CD4-positive, alpha-beta T cell treated with Interleukin-12 subunit alpha and Interleukin-12 subunit beta, for 1 hour (primary cell): ENCODE measurements around the gene SHOX.
"Not testable (repeated sequence)": the region's sequence is repeated elsewhere in the genome, so short reads cannot be mapped to it uniquely, and the experiment has no call there.

Experiments
- DNase-seq: peaks from one replicate; pipeline ENCODE4 v3.0.0-alpha.2; 2020

SHOX gene

DNA sequence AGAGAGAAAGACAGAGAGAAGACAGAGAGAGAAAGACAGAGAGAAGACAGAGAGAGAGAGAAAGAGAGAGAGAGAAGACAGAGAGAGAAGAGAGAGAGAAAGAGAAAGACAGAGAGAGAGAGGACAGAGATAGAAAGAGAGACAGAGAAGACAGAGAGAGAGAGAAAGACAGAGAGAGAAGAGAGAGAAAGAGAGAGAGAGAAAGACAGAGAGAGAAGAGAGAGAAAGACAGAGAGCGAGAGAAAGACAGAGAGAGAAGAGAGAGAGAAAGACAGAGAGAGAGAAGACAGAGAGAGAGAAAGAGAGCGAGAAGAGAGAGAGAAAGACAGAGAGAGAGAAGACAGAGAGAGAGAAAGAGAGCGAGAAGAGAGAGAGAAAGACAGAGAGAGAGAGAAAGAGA lies 7.8 kb upstream of the SHOX start:
- DNase-seq = not testable (repeated sequence)

DNA sequence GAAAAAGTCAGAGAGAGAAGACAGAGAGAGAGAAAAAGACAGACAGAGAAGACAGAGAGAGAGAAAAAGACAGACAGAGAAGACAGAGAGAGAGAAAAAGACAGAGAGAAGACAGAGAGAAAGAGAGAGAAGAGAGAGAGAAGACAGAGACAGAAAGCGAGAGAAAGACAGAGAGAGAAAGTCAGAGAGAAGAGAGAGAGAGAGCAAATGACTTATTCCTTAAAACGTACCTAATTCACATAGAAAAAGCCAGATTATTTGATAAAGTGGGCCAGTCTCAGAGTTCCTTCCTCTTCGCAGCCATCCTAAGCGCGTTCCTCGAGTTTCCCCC lies 7.4 kb upstream of the SHOX start:
- no peak for DNase-seq

DNA sequence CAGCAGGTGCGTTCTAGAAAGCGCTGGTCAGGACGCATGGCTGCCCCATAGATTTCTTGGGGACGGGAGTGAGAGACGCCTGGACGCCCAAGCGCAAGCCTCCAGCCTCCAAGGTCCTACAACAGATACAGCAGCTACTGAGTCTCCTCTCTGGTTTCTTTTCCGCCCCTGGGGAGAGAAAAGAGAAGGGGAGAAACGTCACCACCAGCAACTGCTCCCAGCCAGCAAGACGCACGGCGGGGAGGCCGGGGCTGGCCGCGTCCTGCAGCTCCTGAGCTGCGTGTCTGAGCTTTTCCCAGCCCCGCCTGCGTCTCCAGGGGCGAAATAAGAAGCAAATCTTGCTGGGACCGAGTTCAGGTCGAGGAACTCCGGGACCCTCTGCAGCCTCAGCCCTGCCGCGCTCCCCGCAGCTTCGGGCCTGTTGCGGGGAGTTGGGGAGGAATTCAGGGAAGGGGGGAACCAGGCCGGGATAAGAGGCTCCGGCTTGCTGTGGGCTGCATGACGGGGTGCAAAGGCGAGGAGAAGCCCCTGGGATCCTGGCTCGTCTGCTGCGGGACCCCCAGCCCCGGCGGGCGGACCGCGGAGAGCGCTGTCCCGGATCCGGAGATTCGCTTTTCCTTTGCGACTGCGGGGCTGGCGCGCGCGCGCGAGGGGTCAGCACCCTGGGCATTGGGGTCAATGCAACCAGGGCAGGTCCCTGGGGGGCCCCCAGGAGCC lies 6.8 kb upstream of the SHOX start:
- DNase-seq = no peak

DNA sequence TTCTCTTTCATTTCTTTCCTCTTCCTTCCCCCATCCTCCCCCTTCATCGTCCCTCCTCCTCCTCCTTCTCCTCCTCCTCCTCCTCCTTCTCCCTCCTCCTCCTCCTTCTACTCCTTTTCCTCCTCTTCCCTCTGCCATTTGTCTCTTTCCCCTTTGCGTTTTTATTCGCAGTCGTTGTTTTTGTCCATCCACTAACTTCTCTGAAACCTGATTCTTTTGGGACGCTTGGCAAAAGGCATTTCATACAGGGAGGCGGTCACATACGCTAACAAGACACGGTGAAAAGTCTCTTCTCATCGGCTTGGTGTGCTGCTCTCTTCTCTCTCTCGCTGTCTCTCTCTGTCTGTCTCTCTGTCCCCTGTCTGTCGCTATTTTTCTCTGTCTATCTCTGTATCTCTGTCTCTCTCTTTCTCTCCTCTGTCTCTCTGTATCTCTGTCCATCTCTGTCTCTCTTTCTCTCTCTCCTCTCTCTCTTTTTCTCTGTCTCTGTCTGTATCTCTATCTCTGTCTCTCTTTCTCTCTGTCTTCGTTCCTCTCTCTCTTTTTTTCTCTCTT lies 5.4 kb upstream of the SHOX start:
- no peak for DNase-seq

DNA sequence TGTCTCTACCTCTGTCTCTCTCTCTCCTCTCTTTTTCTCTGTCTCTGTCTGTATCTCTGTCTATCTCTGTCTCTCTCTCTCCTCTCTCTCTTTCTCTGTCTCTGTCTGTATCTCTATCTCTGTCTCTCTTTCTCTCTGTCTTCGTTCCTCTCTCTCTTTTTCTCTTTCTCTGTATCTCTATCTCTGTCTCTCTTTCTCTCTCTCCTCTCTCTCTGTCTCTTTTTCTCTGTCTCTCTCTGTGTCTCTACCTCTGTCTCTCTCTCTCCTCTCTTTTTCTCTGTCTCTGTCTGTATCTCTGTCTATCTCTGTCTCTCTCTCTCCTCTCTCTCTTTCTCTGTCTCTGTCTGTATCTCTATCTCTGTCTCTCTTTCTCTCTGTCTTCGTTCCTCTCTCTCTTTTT lies 4.5 kb upstream of the SHOX start:
- DNase-seq = not testable (repeated sequence)

DNA sequence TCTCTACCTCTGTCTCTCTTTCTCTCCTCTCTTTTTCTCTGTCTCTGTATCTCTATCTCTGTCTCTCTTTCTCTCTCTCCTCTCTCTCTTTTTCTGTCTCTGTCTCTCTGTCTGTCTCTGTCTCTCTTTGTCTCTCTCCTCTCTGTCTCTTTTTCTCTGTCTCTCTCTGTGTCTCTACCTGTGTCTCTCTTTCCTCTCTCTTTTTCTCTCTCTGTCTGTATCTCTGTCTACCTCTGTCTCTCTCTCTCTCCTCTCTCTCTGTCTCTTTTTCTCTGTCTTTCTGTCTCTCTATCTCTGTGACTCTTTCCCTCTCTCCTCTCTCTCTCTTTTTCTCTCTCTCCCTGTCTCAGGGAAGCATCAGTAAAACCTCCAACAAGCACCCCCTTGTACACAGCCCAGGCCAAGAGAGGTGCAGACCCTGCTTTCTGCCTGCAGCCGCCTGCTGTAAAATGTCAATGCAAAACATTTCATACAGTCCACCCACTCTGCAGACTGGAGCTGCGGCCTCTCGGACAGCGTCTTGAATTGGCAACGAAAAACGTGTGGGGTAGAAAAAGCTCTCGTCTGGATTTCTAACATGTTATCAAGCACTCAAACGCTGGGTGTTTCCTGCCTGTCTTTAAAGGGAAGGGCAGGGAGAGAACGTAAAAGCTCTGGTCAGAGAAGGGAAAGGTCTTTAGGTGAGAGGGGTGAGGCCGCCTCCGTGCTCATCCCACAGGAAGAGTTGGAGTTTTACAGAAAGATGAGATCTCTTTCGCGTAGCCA lies 3.7 kb upstream of the SHOX start:
- DNase-seq = no peak

DNA sequence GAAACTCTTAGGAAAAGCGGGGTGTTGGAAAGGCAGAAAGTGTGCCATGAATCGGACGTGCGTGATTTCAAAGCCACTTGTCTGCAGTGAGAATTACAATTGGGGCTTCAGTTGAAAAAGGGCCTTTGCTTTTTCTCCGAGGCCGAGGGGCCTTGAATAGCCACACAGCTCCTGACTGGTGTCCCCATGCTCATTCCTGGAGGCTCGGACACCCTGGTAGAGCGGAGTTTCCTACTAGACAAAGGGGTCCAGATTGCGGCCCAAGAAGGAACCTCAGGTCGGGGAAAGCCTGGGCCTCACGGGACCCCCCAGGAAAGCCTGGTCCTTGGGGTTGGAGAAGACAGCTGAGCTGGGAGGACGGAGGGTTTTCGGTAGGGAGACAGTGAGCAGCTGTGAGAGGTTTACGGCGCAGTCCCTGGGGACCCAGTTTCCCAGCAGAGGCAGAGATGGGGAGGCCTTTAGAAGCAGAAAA lies 3.0 kb upstream of the SHOX start:
- no peak for DNase-seq

DNA sequence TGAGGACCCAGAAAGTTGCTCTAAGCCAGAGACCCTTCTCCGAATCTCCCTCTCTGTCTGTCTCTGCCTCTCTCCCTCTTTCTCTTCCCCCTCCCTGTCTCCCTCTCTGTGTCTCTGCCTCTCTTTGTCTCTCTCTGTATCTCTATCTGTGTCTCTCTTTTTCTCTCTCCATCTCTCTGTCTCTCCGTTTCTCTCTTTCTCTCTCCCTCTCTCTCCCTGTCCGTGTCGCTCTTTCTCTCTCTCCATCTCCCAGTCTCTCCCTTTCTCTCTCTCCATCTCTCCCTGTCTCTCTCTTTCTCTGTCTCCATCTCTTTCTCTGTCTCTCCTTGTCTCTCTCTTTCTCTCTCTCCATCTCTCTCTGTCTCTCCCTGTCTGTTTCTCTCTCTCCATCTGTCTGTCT lies 2.6 kb upstream of the SHOX start:
- DNase-seq = no peak

DNA sequence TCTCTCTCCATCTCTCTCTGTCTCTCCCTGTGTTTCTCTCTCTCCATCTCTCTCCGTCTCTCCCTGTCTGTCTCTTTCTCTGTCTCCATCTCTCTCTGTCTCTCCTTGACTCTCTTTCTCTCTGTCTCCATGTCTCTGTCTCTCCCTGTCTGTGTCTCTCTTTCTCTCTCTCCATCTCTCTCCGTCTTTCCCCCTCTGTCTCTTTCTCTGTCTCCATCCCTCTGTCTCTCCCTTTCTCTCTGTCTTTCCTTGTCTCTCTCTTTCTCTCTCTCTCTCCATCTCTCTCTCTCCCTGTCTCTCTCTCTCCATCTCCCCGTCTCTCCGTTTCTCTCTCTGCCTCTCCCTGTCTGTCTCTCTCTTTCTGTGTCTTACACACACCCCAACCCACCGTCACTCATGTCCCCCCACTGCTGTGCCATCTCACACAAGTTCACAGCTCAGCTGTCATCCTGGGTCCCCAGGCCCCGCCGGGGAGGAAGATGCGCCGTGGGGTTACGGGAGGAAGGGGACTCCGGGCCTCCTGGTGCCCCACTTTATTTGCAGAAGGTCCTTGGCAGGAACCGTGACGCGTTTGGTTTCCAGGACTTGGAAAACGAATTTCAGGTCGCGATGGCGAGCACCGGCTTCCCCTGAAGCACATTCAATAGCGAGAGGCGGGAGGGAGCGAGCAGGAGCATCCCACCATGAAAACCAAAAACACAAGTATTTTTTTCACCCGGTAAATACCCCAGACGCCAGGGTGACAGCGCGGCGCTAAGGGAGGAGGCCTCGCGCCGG lies 1.2 kb upstream of the SHOX start:
- no peak for DNase-seq

DNA sequence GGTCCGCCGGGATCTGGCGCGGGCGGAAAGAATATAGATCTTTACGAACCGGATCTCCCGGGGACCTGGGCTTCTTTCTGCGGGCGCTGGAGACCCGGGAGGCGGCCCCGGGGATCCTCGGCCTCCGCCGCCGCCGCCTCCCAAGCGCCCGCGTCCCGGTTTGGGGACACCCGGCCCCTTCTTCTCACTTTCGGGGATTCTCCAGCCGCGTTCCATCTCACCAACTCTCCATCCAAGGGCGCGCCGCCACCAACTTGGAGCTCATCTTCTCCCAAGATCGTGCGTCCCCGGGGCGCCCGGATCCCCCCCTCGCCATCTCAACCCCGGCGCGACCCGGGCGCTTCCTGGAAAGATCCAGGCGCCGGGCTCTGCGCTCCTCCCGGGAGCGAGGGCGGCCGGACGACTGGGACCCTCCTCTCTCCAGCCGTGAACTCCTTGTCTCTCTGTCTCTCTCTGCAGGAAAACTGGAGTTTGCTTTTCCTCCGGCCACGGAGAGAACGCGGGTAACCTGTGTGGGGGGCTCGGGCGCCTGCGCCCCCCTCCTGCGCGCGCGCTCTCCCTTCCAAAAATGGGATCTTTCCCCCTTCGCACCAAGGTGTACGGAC lies 482 bp upstream of the SHOX start:
- DNase-seq = no peak

DNA sequence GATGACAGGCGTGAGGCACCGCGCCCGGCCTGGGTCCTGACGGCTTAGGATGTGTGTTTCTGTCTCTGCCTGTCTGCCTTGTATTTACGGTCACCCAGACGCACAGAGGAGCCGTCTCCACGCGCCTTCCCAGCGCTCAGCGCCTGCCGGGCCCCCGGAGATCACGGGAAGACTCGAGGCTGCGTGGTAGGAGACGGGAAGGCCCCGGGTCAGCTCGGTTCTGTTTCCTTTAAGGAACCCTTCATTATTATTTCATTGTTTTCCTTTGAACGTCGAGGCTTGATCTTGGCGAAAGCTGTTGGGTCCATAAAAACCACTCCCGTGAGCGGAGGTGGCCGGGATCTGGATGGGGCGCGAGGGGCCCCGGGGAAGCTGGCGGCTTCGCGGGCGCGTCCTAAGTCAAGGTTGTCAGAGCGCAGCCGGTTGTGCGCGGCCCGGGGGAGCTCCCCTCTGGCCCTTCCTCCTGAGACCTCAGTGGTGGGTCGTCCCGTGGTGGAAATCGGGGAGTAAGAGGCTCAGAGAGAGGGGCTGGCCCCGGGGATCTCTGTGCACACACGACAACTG lies 1.3 kb downstream of the SHOX start:
- DNase-seq = no peak

DNA sequence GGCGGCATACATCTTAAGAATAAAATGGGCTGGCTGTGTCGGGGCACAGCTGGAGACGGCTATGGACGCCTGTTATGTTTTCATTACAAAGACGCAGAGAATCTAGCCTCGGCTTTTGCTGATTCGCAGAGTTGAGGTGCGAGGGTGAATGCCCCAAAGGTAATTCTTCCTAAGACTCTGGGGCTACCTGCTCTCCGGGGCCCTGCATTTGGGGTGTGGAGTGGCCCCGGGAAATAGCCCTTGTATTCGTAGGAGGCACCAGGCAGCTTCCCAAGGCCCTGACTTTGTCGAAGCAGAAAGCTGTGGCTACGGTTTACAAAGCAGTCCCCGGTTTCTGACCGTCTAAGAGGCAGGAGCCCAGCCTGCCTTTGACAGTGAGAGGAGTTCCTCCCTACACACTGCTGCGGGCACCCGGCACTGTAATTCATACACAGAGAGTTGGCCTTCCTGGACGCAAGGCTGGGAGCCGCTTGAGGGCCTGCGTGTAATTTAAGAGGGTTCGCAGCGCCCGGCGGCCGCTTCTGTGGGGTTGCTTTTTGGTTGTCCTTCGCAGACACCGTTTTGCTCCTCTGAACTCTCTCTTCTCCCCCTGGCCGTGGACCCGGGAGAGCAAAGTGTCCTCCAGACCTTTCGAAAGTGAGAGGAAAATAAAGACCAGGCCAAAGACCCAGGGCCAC lies 1.9 kb downstream of the SHOX start:
- no peak for DNase-seq

DNA sequence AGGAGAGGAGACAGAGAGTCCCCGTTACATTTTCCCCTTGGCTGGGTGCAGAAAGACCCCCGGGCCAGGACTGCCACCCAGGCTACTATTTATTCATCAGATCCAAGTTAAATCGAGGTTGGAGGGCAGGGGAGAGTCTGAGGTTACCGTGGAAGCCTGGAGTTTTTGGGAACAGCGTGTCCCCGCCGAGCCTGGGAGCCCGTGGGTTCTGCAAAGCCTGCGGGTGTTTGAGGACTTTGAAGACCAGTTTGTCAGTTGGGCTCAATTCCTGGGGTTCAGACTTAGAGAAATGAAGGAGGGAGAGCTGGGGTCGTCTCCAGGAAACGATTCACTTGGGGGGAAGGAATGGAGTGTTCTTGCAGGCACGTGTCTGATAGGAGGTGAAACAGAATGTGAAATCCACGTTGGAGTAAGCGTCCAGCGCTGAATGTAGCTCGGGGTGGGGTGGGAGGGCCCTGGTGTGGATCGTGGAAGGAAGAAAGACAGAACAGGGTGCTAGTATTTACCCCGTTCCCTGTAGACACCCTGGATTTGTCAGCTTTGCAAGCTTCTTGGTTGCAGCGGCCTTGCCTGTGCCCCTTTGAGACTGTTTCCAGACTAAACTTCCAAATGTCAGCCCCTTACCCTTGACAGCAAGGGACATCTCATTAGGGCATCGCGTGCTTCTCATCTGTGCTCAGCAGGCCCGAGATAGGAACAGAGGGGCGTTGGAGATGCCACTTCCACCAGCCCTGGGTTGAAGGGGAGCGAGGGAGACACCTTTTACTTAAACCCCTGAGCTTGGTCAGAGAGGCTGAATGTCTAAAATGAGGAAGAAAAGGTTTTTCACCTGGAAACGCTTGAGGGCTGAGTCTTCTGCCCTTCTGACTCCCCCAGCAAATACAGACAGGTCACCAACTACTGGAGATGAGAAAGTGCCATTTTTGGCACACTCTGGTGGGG lies 2.7 kb downstream of the SHOX start:
- DNase-seq = no peak

DNA sequence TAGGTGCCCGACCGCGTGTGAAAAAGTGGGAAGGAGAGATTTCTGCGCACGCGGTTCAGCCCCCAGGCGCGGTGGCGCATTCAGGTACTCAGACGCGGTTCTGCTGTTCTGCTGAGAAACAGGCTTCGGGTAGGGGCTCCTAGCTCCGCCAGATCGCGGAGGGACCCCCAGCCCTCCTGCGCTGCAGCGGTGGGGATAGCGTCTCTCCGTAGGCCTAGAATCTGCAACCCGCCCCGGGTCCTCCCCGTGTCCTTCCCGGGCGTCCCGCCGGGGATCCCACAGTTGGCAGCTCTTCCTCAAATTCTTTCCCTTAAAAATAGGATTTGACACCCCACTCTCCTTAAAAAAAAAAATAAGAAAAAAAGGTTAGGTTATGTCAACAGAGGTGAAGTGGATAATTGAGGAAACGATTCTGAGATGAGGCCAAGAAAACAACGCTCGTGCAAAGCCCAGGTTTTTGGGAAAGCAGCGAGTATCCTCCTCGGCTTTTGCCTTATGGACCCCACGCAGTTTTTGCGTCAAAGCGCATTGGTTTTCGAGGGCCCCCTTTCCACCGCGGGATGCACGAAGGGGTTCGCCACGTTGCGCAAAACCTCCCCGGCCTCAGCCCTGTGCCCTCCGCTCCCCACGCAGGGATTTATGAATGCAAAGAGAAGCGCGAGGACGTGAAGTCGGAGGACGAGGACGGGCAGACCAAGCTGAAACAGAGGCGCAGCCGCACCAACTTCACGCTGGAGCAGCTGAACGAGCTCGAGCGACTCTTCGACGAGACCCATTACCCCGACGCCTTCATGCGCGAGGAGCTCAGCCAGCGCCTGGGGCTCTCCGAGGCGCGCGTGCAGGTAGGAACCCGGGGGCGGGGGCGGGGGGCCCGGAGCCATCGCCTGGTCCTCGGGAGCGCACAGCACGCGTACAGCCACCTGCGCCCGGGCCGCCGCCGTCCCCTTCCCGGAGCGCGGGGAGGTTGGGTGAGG lies 3.7 kb downstream of the SHOX start:
- no peak for DNase-seq

DNA sequence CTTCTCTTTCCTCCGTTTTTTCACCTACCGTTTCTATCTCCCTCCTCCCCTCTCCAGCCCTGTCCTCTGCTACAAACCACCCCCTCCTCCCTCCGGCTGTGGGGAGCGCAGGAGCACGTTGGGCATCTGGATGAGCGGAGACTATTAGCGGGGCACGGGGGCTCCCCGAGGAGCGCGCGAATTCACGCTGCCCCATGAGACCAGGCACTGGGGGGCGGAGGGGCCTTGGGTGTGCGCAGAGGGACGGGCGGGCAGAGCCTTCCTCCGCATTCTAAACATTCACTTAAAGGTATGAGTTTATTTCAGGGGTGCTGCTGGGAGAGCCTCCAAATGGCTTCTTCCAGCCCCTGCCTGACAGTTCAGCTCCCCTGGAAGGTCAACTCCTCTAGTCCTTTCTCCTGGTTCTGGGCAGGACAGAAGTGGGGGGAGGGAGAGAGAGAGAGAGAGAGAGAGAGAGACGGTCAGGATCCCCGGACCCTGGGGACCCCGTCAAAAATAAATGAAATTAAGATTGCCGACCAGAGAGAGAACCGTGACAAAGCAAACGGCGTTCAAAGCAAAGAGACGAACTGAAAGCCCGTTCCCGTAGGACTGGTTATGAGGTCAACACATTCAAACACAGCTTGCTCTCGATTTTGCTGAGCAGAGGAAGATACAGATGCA lies 5.0 kb downstream of the SHOX start:
- no peak for DNase-seq

DNA sequence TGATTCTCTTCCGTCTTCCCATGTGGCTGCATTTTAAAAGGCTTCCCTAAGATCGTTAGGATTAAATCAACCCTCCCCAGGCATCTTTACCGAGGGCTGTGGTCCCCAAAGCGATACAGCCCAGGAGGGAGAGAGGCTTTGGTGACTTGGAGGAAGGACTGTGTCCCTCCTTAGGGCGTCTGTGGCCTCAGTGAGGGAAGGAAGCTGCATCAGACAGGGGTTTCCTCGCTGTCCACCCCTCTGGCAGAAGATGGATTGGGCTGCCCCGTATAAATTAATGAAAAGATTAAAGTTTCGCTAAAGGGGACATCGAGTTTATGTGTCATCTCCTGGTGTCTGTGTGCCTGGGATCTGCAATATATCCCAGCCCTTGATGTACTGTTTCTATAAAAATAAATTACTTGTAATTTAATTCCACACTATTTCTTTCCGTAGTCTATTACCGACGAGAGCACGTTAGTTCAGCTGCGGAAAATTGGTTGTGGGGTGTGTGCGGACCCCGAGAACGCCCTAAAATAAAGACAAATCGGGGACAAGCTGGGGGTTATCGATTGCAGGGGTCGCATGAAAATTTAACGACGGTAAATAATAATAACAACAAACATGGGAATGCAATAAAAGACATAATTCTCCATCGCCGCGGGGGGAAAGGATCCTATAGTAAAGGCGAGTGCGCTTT lies 6.5 kb downstream of the SHOX start:
- DNase-seq = no peak

DNA sequence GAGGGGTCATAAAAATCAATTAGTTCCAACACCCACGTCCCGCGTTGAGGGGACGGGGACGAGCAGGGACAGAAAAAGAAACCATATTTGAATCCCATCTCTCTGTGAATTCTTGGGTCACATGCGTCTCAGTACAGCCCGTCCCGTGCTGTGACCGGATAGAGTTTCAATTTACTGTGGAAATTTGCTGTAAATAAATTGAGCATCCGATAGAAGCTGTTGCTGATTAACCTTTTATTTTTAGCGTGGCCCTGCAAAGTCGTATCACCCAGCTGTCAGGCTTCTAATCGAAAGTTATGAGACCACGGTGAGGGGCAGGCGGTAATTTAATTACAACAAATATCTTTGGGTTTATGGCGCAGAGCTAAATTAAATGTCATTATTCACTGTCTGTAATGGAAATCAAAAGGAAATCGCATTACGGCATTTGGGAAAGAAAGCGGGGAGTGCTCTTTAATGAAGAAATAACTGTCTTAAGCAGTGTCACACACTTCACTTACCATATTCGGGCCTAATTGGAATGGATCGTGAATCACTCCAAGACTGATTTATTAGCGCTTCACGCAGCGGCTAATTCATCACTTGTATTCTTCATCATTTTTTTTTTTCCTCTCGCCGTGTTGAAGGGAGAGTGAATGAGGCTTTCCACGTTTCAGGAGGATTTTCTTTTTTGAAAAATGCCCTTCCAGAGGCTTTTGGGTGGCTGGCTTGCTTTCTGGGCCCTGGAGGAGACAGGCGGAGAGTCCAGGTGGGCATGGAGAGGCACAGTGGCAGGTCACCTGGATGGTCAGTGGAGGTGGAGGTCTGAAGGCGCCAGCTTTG lies 7.3 kb downstream of the SHOX start:
- DNase-seq = no peak
